OCI-LY3 (cell line): ENCODE measurements around the gene ATP6V0C.
A peak's percentile ranks its signal among the peaks of the same experiment; 100 is the strongest.

Source experiments
- H2AFZ ChIP-seq: fragments of 200-600, 300-600 bp; shearing (Covaris generic); 2 replicates; pipeline ENCODE4 v1.6.0; 2014; ENCODE audit warnings: antibody characterized with exemption, low read depth, low read length
- H3K27ac ChIP-seq: fragments of 200-600, 300-600 bp; sonication (generic); 2 replicates; pipeline ENCODE4 v1.5.1; 2014; ENCODE audit warnings: mild to moderate bottlenecking, low read length, moderate library complexity, mixed read lengths
- H3K27me3 ChIP-seq: fragments of 200-600, 300-600 bp; sonication (generic); 2 replicates; pipeline ENCODE4 v1.6.1; 2014; ENCODE audit warnings: low read depth, low read length, mixed read lengths
- H3K36me3 ChIP-seq: fragments of 200-600, 300-600 bp; sonication (generic); replicated peaks from 2 replicates; pipeline ENCODE3; 2014; ENCODE audit warnings: low read depth, low read length, mixed read lengths
- H3K4me1 ChIP-seq: fragments of 300-600, 200-600 bp; sonication (generic); 2 replicates; pipeline ENCODE4 v1.6.1; 2014; ENCODE audit warnings: low read length, mixed read lengths
- H3K4me2 ChIP-seq: fragments of 200-600, 300-600 bp; sonication (generic); 2 replicates; pipeline ENCODE4 v1.6.1; 2014; ENCODE audit warnings: low read length, mixed read lengths
- H3K4me3 ChIP-seq: fragments of 300-600, 200-600 bp; sonication (generic); 2 replicates; pipeline ENCODE4 v1.5.1; 2014; ENCODE audit warnings: antibody characterized with exemption, mild to moderate bottlenecking, low read length, moderate library complexity
- H3K79me2 ChIP-seq: fragments of 300-600, 200-600 bp; shearing (Covaris generic); 2 replicates; pipeline ENCODE4 v1.6.1; 2014; ENCODE audit warnings: mild to moderate bottlenecking, low read length, mixed read lengths
- H3K9ac ChIP-seq: fragments of 300-600, 200-600 bp; shearing (Covaris generic); 2 replicates; pipeline ENCODE4 v1.6.0; 2014; ENCODE audit warnings: mild to moderate bottlenecking, low read length, moderate library complexity
- H3K9me3 ChIP-seq: fragments of 200-600, 300-600 bp; shearing (Covaris generic); 2 replicates; pipeline ENCODE4 v1.6.1; 2014; ENCODE audit warnings: low read length, mixed read lengths; ENCODE audit not compliant: insufficient read depth
- H4K20me1 ChIP-seq: fragments of 200-600, 300-600 bp; sonication (generic); 2 replicates; pipeline ENCODE4 v1.6.1; 2016; ENCODE audit warnings: low read length, mixed read lengths; ENCODE audit not compliant: insufficient read depth
- EZH2phosphoT487 ChIP-seq: fragments of 200-600 bp; shearing (Covaris generic); IDR thresholded peaks from 2 replicates; pipeline ENCODE4 v1.6.1; 2018; ENCODE audit warnings: antibody characterized with exemption, mixed run types, low read depth
- TF ChIP-seq, protein P1 (sequence below): fragments of 200-600, 300-600 bp; sonication (generic); IDR thresholded peaks from 2 replicates; pipeline ENCODE4 v1.5.1; 2014; ENCODE audit warnings: antibody characterized with exemption, low read length, low read depth

The ATP6V0C gene

DNA sequence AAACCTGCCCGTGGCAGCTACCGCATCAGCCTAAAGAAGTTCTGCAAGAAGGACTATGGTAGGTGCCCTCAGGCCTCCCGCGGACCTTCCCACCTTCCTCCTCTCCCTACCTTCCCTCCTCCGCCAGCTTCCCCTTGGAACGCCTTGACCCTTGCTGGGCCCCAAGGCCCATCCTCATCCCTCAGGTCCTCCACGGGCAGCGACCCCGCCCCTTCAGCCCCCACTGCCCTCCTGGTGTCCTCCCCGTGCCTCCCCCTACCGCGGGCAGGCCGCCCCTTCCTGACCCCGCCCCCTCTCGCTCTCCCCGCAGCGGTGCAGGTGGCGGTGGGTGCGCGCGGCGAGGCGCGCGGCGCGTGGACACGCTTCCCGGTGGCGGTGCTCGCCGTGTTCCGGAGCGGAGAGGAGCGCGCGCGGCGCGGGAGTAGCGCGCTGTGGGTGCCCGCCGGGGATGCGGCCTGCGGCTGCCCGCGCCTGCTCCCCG is 40.3 kb upstream of the ATP6V0C start:
- peak overlapping the region; percentile 98 for H3K4me3 ChIP-seq
- no peaks in the 10 kb centered on the region for H3K36me3 ChIP-seq
- H3K79me2 ChIP-seq = peaks cover 11% of the 10 kb centered on the region; the same call in 1 of the 2 replicates
- H3K4me1 ChIP-seq = peaks cover 31% of the 10 kb centered on the region
- 0 out of 2 replicates have a peak overlapping the region, but pooled peaks have one; percentile 6 for H3K9ac ChIP-seq
- TF ChIP-seq, protein P1, sequence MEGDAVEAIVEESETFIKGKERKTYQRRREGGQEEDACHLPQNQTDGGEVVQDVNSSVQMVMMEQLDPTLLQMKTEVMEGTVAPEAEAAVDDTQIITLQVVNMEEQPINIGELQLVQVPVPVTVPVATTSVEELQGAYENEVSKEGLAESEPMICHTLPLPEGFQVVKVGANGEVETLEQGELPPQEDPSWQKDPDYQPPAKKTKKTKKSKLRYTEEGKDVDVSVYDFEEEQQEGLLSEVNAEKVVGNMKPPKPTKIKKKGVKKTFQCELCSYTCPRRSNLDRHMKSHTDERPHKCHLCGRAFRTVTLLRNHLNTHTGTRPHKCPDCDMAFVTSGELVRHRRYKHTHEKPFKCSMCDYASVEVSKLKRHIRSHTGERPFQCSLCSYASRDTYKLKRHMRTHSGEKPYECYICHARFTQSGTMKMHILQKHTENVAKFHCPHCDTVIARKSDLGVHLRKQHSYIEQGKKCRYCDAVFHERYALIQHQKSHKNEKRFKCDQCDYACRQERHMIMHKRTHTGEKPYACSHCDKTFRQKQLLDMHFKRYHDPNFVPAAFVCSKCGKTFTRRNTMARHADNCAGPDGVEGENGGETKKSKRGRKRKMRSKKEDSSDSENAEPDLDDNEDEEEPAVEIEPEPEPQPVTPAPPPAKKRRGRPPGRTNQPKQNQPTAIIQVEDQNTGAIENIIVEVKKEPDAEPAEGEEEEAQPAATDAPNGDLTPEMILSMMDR = no peak
- no peak for TF ChIP-seq EZH2phosphoT487
- H3K4me2 ChIP-seq = peak overlapping the region; percentile 89
- no peak overlapping the region for H3K27ac ChIP-seq
- no peaks in the 10 kb centered on the region for H3K9me3 ChIP-seq
- H4K20me1 ChIP-seq = peaks cover 7% of the 10 kb centered on the region; the same call in 1 of the 2 replicates
- H3K27me3 ChIP-seq = peaks cover 21% of the 10 kb centered on the region
- H2AFZ ChIP-seq = no peak overlapping the region

DNA sequence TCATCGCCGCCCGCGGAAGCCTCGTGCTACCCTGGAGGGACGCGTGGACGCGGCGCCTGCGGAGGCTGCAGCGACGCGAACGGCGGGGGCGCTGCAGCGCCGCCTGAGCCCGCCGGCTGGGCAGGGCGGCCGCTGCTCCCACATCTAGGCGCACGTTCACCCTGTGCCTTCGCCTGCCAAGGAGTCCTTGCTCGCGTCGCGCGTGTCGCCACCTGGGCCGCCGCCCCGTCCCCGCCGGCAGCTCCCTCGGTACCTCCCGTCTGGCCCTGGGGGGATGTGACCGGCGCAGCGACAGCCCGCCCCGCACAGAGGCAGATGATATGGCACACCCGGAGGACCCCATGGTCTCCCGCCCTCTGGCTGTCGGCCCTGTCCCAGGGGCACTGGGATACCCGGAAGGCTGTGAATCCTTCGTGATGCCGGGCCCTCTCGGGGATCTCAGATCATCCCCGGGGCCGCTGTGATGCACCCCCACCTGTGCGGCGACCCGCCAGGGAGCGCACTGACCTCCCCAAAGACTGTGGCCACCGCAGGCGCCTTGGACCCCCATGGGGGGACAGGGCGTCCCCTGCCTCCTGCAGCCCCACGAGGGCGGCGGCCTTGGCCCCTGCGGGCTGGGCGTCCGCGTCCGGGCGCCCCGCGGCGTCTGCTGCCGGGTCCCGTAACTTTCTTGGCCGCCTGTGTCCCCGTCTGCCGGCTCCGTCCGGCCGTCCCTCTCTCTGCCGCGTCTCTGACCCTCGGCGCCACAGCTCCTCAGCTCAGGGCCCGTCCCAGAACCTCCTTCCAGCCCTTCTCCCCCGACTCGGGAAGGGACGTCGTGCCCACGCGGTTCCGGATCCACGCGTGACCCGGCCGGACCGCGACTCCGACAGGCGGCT is 39.5 kb upstream of the ATP6V0C start:
- H3K4me3 ChIP-seq = peak overlapping the region; percentile 98
- H3K9ac ChIP-seq = peak overlapping the region; percentile 98
- H2AFZ ChIP-seq = peak overlapping the region; percentile 58
- H3K4me2 ChIP-seq = peak overlapping the region; percentile 89
- H3K27me3 ChIP-seq = peaks cover 18% of the 10 kb centered on the region
- peak overlapping the region; percentile 63 for H3K27ac ChIP-seq
- peaks cover 11% of the 10 kb centered on the region; the same call in 1 of the 2 replicates for H3K79me2 ChIP-seq
- H3K4me1 ChIP-seq = peaks cover 23% of the 10 kb centered on the region
- H4K20me1 ChIP-seq = peaks cover 7% of the 10 kb centered on the region; the same call in 1 of the 2 replicates
- H3K36me3 ChIP-seq = no peaks in the 10 kb centered on the region
- no peaks in the 10 kb centered on the region for H3K9me3 ChIP-seq
- no peak for TF ChIP-seq EZH2phosphoT487
- TF ChIP-seq, protein P1 = no peak

DNA sequence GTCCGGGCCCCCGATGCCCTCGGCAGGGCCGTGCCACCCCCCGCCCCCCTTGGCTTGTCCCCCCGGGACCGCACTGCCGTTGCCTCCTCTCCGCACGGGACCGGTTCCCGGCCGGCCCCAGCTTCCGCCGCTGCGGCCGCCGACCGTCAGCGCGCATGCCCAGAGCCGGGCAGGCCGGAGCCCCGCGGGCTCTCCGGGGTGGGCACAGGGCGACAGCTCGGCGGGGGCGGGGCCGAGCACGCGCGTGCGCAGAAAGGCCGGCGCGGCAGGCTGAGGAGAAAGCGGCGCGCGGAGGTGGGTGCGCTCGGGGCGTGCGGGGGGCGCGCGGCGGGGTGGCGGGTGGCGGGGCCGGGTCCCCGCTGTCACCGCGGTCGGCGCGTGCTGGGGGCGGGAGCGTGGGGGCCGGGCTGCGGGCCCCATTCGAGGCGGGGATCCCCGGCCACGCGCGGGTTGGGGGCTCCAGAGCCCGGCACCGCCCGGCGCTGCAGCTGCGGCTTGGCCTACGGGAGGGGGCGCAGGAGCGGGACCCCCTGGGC is 38.8 kb upstream of the ATP6V0C start, which contains the start of gene TBC1D24:
Gene TBC1D24 (plus strand): TSS at position 251 of the 536 bp plus-strand sequence. CDS start 21,022 bp downstream, outside the sequence.
- Histone ChIP-seq H3K4me3 (peak within 1 kb of the TSS; percentile 98), H3K4me2 (peak within 1 kb of the TSS; percentile 93), H3K36me3 (no peaks in the 10 kb centered on the region), H3K4me1 (peaks cover 16% of the 10 kb centered on the region), H3K9me3 (no peaks in the 10 kb centered on the region), H3K79me2 (peaks cover 11% of the 10 kb centered on the region; the same call in 1 of the 2 replicates), H3K27me3 (peaks cover 11% of the 10 kb centered on the region), H4K20me1 (peaks cover 7% of the 10 kb centered on the region; the same call in 1 of the 2 replicates), H3K9ac (peak within 1 kb of the TSS; percentile 98), H3K27ac (peak within 1 kb of the TSS; percentile 63), H2AFZ (peak within 1 kb of the TSS; percentile 58)
- TF ChIP-seq EZH2phosphoT487 = no peak
- TF ChIP-seq, protein P1 = no peak
